K562 (cell line): ENCODE results near the gene KNSTRN. TPM values are rescaled to one million over a fixed set of nuclear protein-coding genes. Genes with fewer than 3 reads are reported as not detected.

ENCODE experiments used
- ARID1B ChIP-seq: fragments of 450-650 bp; IDR thresholded peaks from 2 replicates; pipeline ENCODE4 v1.6.1; 2016; ENCODE audit warnings: antibody characterized with exemption, mild to moderate bottlenecking, inconsistent platforms
- ATF4 ChIP-seq: fragments of 450-650 bp; formaldehyde crosslinking; IDR thresholded peaks from 2 replicates; pipeline ENCODE4 v1.4.0; 2022; ENCODE audit warnings: mild to moderate bottlenecking, moderate library complexity
- C11orf30 ChIP-seq: fragments of 450-650 bp; IDR thresholded peaks from 2 replicates; pipeline ENCODE4 v1.6.1; 2016; ENCODE audit warnings: low read depth, mild to moderate bottlenecking
- CBFA2T3 ChIP-seq: fragments of 450-650 bp; IDR thresholded peaks from 2 replicates; pipeline ENCODE4 v1.6.1; 2017
- CSDE1 ChIP-seq, 2 experiments: fragments of 450-650 bp; IDR thresholded peaks; 2 replicates each; pipeline ENCODE4 v1.6.1; 2016; ENCODE audit warnings: mild to moderate bottlenecking in 1 of 2
- FOXJ2 ChIP-seq: fragments of 200-800 bp; sonication (Bioruptor generic); IDR thresholded peaks from 2 replicates; pipeline ENCODE4 v1.6.1; 2016; ENCODE audit warnings: missing genetic modification characterization, missing compliant biosample characterization
- GABPA ChIP-seq: fragments of 200-800 bp; sonication (Bioruptor generic); conservative IDR thresholded peaks from 2 replicates; pipeline ENCODE4 v1.6.1; 2016; ENCODE audit warnings: low read depth, missing genetic modification characterization, missing compliant biosample characterization
- HDAC6 ChIP-seq: IDR thresholded peaks from 2 replicates; pipeline ENCODE4 v1.6.1; 2012; ENCODE audit warnings: low read depth, mild to moderate bottlenecking, control low read depth, inconsistent platforms, low read length, moderate library complexity
- HNRNPUL1 ChIP-seq: fragments of 200-400 bp; formaldehyde crosslinking; IDR thresholded peaks from 2 replicates; pipeline ENCODE4 v1.6.1; 2017; ENCODE audit warnings: low read length
- LEF1 ChIP-seq: fragments of 450-650 bp; IDR thresholded peaks from 2 replicates; pipeline ENCODE4 v1.6.1; 2016; ENCODE audit warnings: mild to moderate bottlenecking
- MAFG ChIP-seq: fragments of 450-650 bp; conservative IDR thresholded peaks from 2 replicates; pipeline ENCODE4 v1.6.1; 2016; ENCODE audit warnings: missing genetic modification characterization, missing compliant biosample characterization
- MYBL2 ChIP-seq, 2 experiments: fragments of 450-650 bp in 1 of 2; sonication (generic) in 1 of 2; formaldehyde crosslinking in 1 of 2; IDR thresholded peaks; 2 replicates each; pipeline versions ENCODE4 v1.6.1 to v1.8.1; 2017 to 2022; ENCODE audit warnings: borderline replicate concordance in 1 of 2, inconsistent platforms in 1 of 2, low read depth in 1 of 2, mild to moderate bottlenecking in 1 of 2, missing genetic modification reagents in 1 of 2, moderate library complexity in 1 of 2
- PHB2 ChIP-seq: fragments of 450-650 bp; IDR thresholded peaks from 2 replicates; pipeline ENCODE4 v1.6.1; 2017; ENCODE audit warnings: low read depth
- RAD21 ChIP-seq, 2 experiments: fragments of 250-450 bp in 1 of 2; fragments of 450-650 bp in 1 of 2; sonication (Bioruptor Pico) in 1 of 2; formaldehyde crosslinking in 1 of 2; IDR thresholded peaks in 1 of 2; conservative IDR thresholded peaks in 1 of 2; 2 replicates each; pipeline versions ENCODE4 v1.4.0 to v1.8.0; 2020 to 2022; ENCODE audit warnings: mild to moderate bottlenecking in 2 of 2, moderate library complexity in 1 of 2
- RBM34 ChIP-seq: fragments of 200-400 bp; formaldehyde crosslinking; IDR thresholded peaks from 2 replicates; pipeline ENCODE4 v1.6.1; 2018; ENCODE audit warnings: low read length, borderline replicate concordance; ENCODE audit not compliant: insufficient read depth
- SMARCA4 ChIP-seq: fragments of 450-650 bp; IDR thresholded peaks from 2 replicates; pipeline ENCODE4 v1.6.1; 2016
- SMARCE1 ChIP-seq: fragments of 450-650 bp; IDR thresholded peaks from 2 replicates; pipeline ENCODE4 v1.7.1; 2016; ENCODE audit warnings: mild to moderate bottlenecking
- STAT5A ChIP-seq: IDR thresholded peaks from 2 replicates; pipeline ENCODE4 v1.6.1; 2012; ENCODE audit warnings: low read length, inconsistent platforms, borderline replicate concordance
- TCF3 ChIP-seq: sonication (generic); formaldehyde crosslinking; IDR thresholded peaks from 2 replicates; pipeline ENCODE4 v1.4.0; 2020; ENCODE audit warnings: mild to moderate bottlenecking, missing genetic modification reagents
- ZFP1 ChIP-seq: fragments of 450-650 bp; formaldehyde crosslinking; IDR thresholded peaks from 2 replicates; pipeline ENCODE4 v1.4.0; 2020; ENCODE audit warnings: mild to moderate bottlenecking, mixed read lengths
- ZNF239 ChIP-seq: fragments of 250-450 bp; sonication (Bioruptor Pico); IDR thresholded peaks from 2 replicates; pipeline ENCODE4 v1.4.0; 2020; ENCODE audit warnings: mild to moderate bottlenecking
- ZNF384 ChIP-seq: IDR thresholded peaks from 2 replicates; pipeline ENCODE4 v1.6.1; 2012; ENCODE audit warnings: low read depth, low read length, improper control_type of control experiment
- ZNF395 ChIP-seq: fragments of 200-800 bp; sonication (Bioruptor generic); IDR thresholded peaks from 2 replicates; pipeline ENCODE4 v1.6.1; 2017; ENCODE audit warnings: missing genetic modification characterization, missing compliant biosample characterization
- ZNF609 ChIP-seq: sonication (generic); formaldehyde crosslinking; IDR thresholded peaks from 2 replicates; pipeline ENCODE4 v1.8.1; 2023; ENCODE audit warnings: missing genetic modification reagents, mild to moderate bottlenecking, borderline replicate concordance
- ZNF644 ChIP-seq: fragments of 200-800 bp; sonication (Bioruptor generic); IDR thresholded peaks from 2 replicates; pipeline ENCODE4 v1.6.1; 2016; ENCODE audit warnings: low read depth, missing genetic modification characterization, missing compliant biosample characterization
- polyA plus RNA-seq, 8 experiments: library from polyadenylated mRNA; depleted of rRNA in 4 of 8; stranded (reverse) in 5 of 8; unstranded in 3 of 8; fragments of >200 nt; fragmentation: Nextera tagmentation in 2 of 8; fragmentation: Illumina TruSeq in 1 of 8; extraction: Ambion mirVana in 2 of 8; extraction: Trizol in 1 of 8; gene quantifications; 2 replicates each; pipeline versions ENCODE4 v1.2.1 to v1.2.3, GENCODE V29; 2011 to 2014; ENCODE audit warnings: inconsistent platforms in 1 of 8, missing spikeins in 1 of 8
- total RNA-seq, 7 experiments: library from RNA; depleted of rRNA in 6 of 7; stranded (reverse); fragments of >200 nt in 6 of 7; fragmentation: Illumina TruSeq in 2 of 7; extraction: Trizol in 2 of 7; gene quantifications; 2 replicates each; pipeline versions ENCODE4 v1.2.1 to v1.2.3, GENCODE V29; 2011 to 2021; ENCODE audit warnings: low replicate concordance in 1 of 7

KNSTRN gene
- total and polyA plus RNA-seq, 9 of the 15 experiments (the other 6 are each of a cell fraction or from before 2014, with no cell fraction given), result 48.7 to 88.2 (median 66.3) TPM

- TF ChIP-seq ZNF609 (CRISPR knock-in tag) (no peak), HNRNPUL1 (no peak), TCF3 (CRISPR knock-in tag) (peak; percentile 55), RBM34 (no peak), ZFP1 (no peak), ARID1B (peak; percentile 79), MAFG (no peak), STAT5A (0 out of 2 replicates have a peak, but pooled peaks have one; percentile 6), C11orf30 (0 out of 2 replicates have a peak, but pooled peaks have one; percentile 19), ZNF395 (CRISPR knock-in tag) (no peak), ZNF384 (0 out of 2 replicates have a peak, but pooled peaks have one; percentile 18), CBFA2T3 (peak; percentile 61), CSDE1 (IDR thresholded peaks at IDR 0.05) (no peak), FOXJ2 (tag) (no peak), ATF4 (CRISPR knock-in tag) (no peak), HDAC6 (no peak), ZNF644 (tag) (no peak), LEF1 (no peak), ZNF239 (CRISPR knock-in tag) (no peak), GABPA (no peak), PHB2 (no peak), SMARCE1 (0 out of 2 replicates have a peak, but pooled peaks have one; percentile 22), SMARCA4 (peak; percentile 48; the same call in 1 of the 2 replicates), MYBL2 (IDR thresholded peaks at IDR 0.05; ENCODE audit: low read depth) (no peak), MYBL2 (CRISPR knock-in tag; IDR thresholded peaks at IDR 0.05; ENCODE audit: borderline replicate concordance) (no peak), RAD21 (CRISPR knock-in tag; conservative IDR thresholded peaks at IDR 0.05 in 1 of 2, IDR thresholded peaks at IDR 0.05 in 1 of 2) (no peak)
Measured at GRCh38 chr15:40379374-40379773, 3.1 kb upstream of the KNSTRN start (continued).
